Measurements from ENCODE around the gene NAA25. TPM values are rescaled to one million over a fixed set of nuclear protein-coding genes. Genes with fewer than 3 reads are reported as not detected.
"Not testable (repeated sequence)": the region's sequence is repeated elsewhere in the genome, so short reads cannot be mapped to it uniquely, and the experiment has no call there.

Gene NAA25
- polyA plus RNA-seq, 1 experiment: 17.9 TPM

GRCh38 chr12:111997300-111997699 is 111.3 kb downstream of the NAA25 start:
- POLR2A ChIA-PET: interaction anchor here (0.7 kb wide), 1 partner anchor 15 kb away, joined by 3 read pairs; no protein-coding TSS in a partner anchor
- H3K27me3 ChIP-seq (ENCODE audit: control insufficient read depth, insufficient read depth, low read length): no peaks in the 10 kb centered on the region
- no peaks in the 10 kb centered on the region for H3K9me3 ChIP-seq (ENCODE audit: control insufficient read depth, insufficient read depth, low read length)
- H3K4me3 ChIP-seq (ENCODE audit: low read depth, low read length): no peak overlapping the region
- CTCF ChIA-PET: no interaction called here
- no peak overlapping the region for H3K27ac ChIP-seq (ENCODE audit: low read depth, low read length)
- no peak for TF ChIP-seq CTCF (IDR thresholded peaks at IDR 0.05; ENCODE audit: low read depth, low read length)
- DNase-seq (ENCODE audit: low read depth, low spot score): no peak

DNA sequence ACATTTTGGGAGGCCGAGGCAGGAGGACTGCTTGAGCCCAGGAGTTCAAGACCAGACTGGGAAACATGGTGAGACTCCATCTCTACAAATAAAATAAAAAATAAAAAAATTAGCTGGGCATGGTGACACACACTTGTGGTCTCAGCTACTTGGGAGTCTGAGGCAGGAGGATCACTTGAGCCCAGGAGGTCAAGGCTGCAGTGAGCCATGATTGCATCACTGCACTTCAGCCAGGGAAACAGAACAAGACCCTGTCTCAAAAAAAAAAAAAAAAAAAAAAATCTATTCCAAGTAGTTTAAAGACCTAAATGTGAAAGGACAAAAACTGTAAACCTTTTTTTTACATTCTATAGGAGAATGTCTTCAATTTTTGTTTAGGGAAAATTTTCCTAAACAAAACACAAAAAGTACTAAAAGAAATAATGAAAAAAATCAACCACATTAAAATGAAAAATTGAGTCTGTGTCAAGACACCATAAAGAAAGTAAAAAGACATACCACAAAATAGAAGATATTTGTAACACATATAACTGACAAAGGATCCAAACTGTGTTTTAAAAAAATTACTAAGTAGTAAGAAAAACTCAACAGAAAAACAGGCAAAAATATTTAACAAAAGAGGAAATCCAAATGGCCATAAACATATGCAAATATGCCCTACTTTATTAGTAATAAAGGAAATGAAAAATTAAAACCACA is 112.7 kb downstream of the NAA25 start:
- Histone ChIP-seq H3K27ac (ENCODE audit: low read depth, low read length) (no peak overlapping the region), H3K27me3 (ENCODE audit: control insufficient read depth, insufficient read depth, low read length) (no peaks in the 10 kb centered on the region), H3K9me3 (ENCODE audit: control insufficient read depth, insufficient read depth, low read length) (no peaks in the 10 kb centered on the region), H3K4me3 (ENCODE audit: low read depth, low read length) (no peak overlapping the region)
- ChIA-PET CTCF (no interaction called here), POLR2A (no interaction called here)
- TF ChIP-seq CTCF (IDR thresholded peaks at IDR 0.05; ENCODE audit: low read depth, low read length): no peak
- DNase-seq (ENCODE audit: low read depth, low spot score): no peak

DNA sequence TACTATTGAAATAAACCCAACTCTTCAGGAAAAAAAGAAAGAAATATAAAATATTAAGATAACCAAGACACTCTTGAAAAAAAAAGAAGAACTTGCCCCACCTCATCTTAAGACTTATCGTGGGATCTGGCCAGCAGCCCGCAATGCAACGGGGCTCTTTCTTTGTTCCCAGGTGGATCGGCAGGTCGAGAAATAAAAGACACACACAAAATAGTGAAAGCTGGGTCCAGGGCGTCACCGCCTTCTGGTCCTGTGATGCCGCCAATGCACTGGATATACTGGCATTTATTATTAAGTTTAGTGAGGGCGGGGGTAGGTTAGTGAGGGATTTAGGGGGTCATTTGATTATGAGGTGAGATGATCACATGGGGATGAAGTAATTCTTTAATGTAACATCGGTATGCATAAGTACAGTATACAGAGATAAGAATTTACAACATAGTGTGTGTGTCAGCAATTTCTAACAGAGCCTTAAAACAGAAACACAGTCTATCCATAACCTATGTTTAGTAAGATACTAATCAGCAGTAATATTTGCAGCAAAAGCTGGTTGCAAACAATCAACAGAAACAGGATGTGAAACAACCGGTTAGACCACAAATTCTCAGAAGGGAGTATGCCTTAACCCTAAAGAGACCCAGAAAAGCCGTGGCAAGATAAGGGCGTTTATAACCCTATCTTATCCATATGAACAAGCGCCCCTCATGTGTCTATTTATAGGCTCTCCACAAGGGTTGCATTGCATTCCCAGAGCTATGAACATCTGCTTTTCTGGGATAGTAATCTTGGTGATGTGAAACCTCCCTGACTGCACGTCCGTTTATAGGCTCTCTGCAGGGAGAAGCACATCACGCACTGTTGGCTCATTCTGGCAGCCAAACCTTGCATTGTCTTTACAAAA is 114.1 kb downstream of the NAA25 start:
- H3K27me3 ChIP-seq (ENCODE audit: control insufficient read depth, insufficient read depth, low read length); CTCF ChIA-PET; H3K4me3 ChIP-seq (ENCODE audit: low read depth, low read length); POLR2A ChIA-PET; DNase-seq (ENCODE audit: low read depth, low spot score); H3K27ac ChIP-seq (ENCODE audit: low read depth, low read length); H3K9me3 ChIP-seq (ENCODE audit: control insufficient read depth, insufficient read depth, low read length): not testable (repeated sequence)

- TF ChIP-seq CTCF (IDR thresholded peaks at IDR 0.05; ENCODE audit: low read depth, low read length): no peak
- no peak for DNase-seq (ENCODE audit: low read depth, low spot score)
- no peak overlapping the region for H3K4me3 ChIP-seq (ENCODE audit: low read depth, low read length)
- ChIA-PET POLR2A (no interaction called here), CTCF (no interaction called here)
- H3K27ac ChIP-seq (ENCODE audit: low read depth, low read length): no peak overlapping the region
- no peaks in the 10 kb centered on the region for H3K27me3 ChIP-seq (ENCODE audit: control insufficient read depth, insufficient read depth, low read length)
- H3K9me3 ChIP-seq (ENCODE audit: control insufficient read depth, insufficient read depth, low read length): no peaks in the 10 kb centered on the region
Observed at GRCh38 chr12:111993292-111994150, 115.1 kb downstream of the NAA25 start.

GRCh38 chr12:111992464-111992863 is 116.1 kb downstream of the NAA25 start:
- POLR2A ChIA-PET: interaction anchor here (1.4 kb wide), 1 partner anchor 21 kb away, joined by 8 read pairs; the partner anchor contains the start of genes ERP29 and TMEM116
- H3K4me3 ChIP-seq (ENCODE audit: low read depth, low read length): no peak overlapping the region
- no peaks in the 10 kb centered on the region for H3K27me3 ChIP-seq (ENCODE audit: control insufficient read depth, insufficient read depth, low read length)
- CTCF ChIA-PET: no interaction called here
- TF ChIP-seq CTCF (IDR thresholded peaks at IDR 0.05; ENCODE audit: low read depth, low read length): no peak
- H3K27ac ChIP-seq (ENCODE audit: low read depth, low read length): no peak overlapping the region
- no peak for DNase-seq (ENCODE audit: low read depth, low spot score)
- H3K9me3 ChIP-seq (ENCODE audit: control insufficient read depth, insufficient read depth, low read length): no peaks in the 10 kb centered on the region
